Measurements from ENCODE around the gene DEPP1.

The DEPP1 gene

GRCh38 chr10:44949915-44950314 is 28.7 kb downstream of the DEPP1 start:
- no peaks in the 10 kb centered on the region for H3K27me3 Mint-ChIP-seq
- H3K4me3 Mint-ChIP-seq = no peak overlapping the region
- peaks cover 1% of the 10 kb centered on the region for H3K4me1 Mint-ChIP-seq (ENCODE audit: low read depth)
- H3K36me3 Mint-ChIP-seq (ENCODE audit: low read depth) = peaks cover 1% of the 10 kb centered on the region
- no peak overlapping the region for H3K27ac Mint-ChIP-seq
- no peak for DNase-seq
- H3K9me3 Mint-ChIP-seq = peaks cover 6% of the 10 kb centered on the region

GRCh38 chr10:44949127-44949802 is 29.3 kb downstream of the DEPP1 start:
- no peak for DNase-seq
- Mint-ChIP-seq H3K4me3 (no peak overlapping the region), H3K4me1 (ENCODE audit: low read depth) (peaks cover 1% of the 10 kb centered on the region), H3K9me3 (peaks cover 11% of the 10 kb centered on the region), H3K36me3 (ENCODE audit: low read depth) (peaks cover 1% of the 10 kb centered on the region), H3K27me3 (peaks cover 4% of the 10 kb centered on the region), H3K27ac (no peak overlapping the region)

GRCh38 chr10:44948642-44949041 is 30.0 kb downstream of the DEPP1 start:
- Mint-ChIP-seq H3K27ac (no peak overlapping the region), H3K4me1 (ENCODE audit: low read depth) (peaks cover 1% of the 10 kb centered on the region), H3K36me3 (ENCODE audit: low read depth) (peaks cover 1% of the 10 kb centered on the region), H3K27me3 (peaks cover 6% of the 10 kb centered on the region), H3K4me3 (no peak overlapping the region), H3K9me3 (peaks cover 14% of the 10 kb centered on the region)
- DNase-seq = no peak

GRCh38 chr10:44947371-44948152 is 31.0 kb downstream of the DEPP1 start:
- peaks cover 1% of the 10 kb centered on the region for H3K4me1 Mint-ChIP-seq (ENCODE audit: low read depth)
- H3K27ac Mint-ChIP-seq = no peak overlapping the region
- H3K36me3 Mint-ChIP-seq (ENCODE audit: low read depth) = peaks cover 1% of the 10 kb centered on the region
- peaks cover 12% of the 10 kb centered on the region for H3K27me3 Mint-ChIP-seq
- no peak for DNase-seq
- peaks cover 14% of the 10 kb centered on the region for H3K9me3 Mint-ChIP-seq
- no peak overlapping the region for H3K4me3 Mint-ChIP-seq

- Mint-ChIP-seq H3K9me3 (peaks cover 17% of the 10 kb centered on the region), H3K36me3 (ENCODE audit: low read depth) (peaks cover under 1% of the 10 kb centered on the region), H3K4me1 (ENCODE audit: low read depth) (peaks cover 1% of the 10 kb centered on the region), H3K27me3 (peaks cover 17% of the 10 kb centered on the region), H3K4me3 (no peak overlapping the region), H3K27ac (no peak overlapping the region)
- no peak for DNase-seq
Measured at GRCh38 chr10:44946205-44946604, 32.4 kb downstream of the DEPP1 start.

GRCh38 chr10:44944354-44944753 is 34.3 kb downstream of the DEPP1 start:
- no peaks in the 10 kb centered on the region for H3K36me3 Mint-ChIP-seq (ENCODE audit: low read depth)
- no peak overlapping the region for H3K4me3 Mint-ChIP-seq
- no peak for DNase-seq

GRCh38 chr10:44939691-44940401 is 38.8 kb downstream of the DEPP1 start:
- H3K4me1 Mint-ChIP-seq (ENCODE audit: low read depth) = peaks cover 2% of the 10 kb centered on the region
- no peaks in the 10 kb centered on the region for H3K36me3 Mint-ChIP-seq (ENCODE audit: low read depth)
- H3K9me3 Mint-ChIP-seq = peaks cover 21% of the 10 kb centered on the region
- H3K27me3 Mint-ChIP-seq = peaks cover 35% of the 10 kb centered on the region
- DNase-seq = no peak
- H3K4me3 Mint-ChIP-seq = no peak overlapping the region
- H3K27ac Mint-ChIP-seq = no peak overlapping the region

More at GRCh38 chr10:44944354-44944753, 34.3 kb downstream of the DEPP1 start:
- H3K9me3 Mint-ChIP-seq = peaks cover 20% of the 10 kb centered on the region
- peaks cover 1% of the 10 kb centered on the region for H3K4me1 Mint-ChIP-seq (ENCODE audit: low read depth)
- H3K27me3 Mint-ChIP-seq = peaks cover 28% of the 10 kb centered on the region
- no peak overlapping the region for H3K27ac Mint-ChIP-seq

GRCh38 chr10:44938956-44939355 is 39.7 kb downstream of the DEPP1 start:
- no peak overlapping the region for H3K4me3 Mint-ChIP-seq
- no peaks in the 10 kb centered on the region for H3K36me3 Mint-ChIP-seq (ENCODE audit: low read depth)
- peaks cover 2% of the 10 kb centered on the region for H3K4me1 Mint-ChIP-seq (ENCODE audit: low read depth)
- peaks cover 31% of the 10 kb centered on the region for H3K27me3 Mint-ChIP-seq
- no peak for DNase-seq
- peaks cover 13% of the 10 kb centered on the region for H3K9me3 Mint-ChIP-seq
- H3K27ac Mint-ChIP-seq = no peak overlapping the region

GRCh38 chr10:44937196-44938005 is 41.2 kb downstream of the DEPP1 start:
- H3K36me3 Mint-ChIP-seq (ENCODE audit: low read depth) = no peaks in the 10 kb centered on the region
- DNase-seq = no peak
- H3K4me3 Mint-ChIP-seq = no peak overlapping the region
- peaks cover 2% of the 10 kb centered on the region for H3K4me1 Mint-ChIP-seq (ENCODE audit: low read depth)
- H3K9me3 Mint-ChIP-seq = peaks cover 13% of the 10 kb centered on the region
- peaks cover 25% of the 10 kb centered on the region for H3K27me3 Mint-ChIP-seq
- no peak overlapping the region for H3K27ac Mint-ChIP-seq

- no peak overlapping the region for H3K27ac Mint-ChIP-seq
- peaks cover 23% of the 10 kb centered on the region for H3K27me3 Mint-ChIP-seq
- H3K4me3 Mint-ChIP-seq = no peak overlapping the region
- peaks cover 2% of the 10 kb centered on the region for H3K4me1 Mint-ChIP-seq (ENCODE audit: low read depth)
- H3K9me3 Mint-ChIP-seq = peaks cover 12% of the 10 kb centered on the region
- no peak for DNase-seq
- no peaks in the 10 kb centered on the region for H3K36me3 Mint-ChIP-seq (ENCODE audit: low read depth)
Measured at GRCh38 chr10:44936314-44936975, 42.2 kb downstream of the DEPP1 start.

GRCh38 chr10:44935966-44936295 is 42.7 kb downstream of the DEPP1 start:
- DNase-seq = no peak
- peaks cover 9% of the 10 kb centered on the region for H3K9me3 Mint-ChIP-seq
- no peaks in the 10 kb centered on the region for H3K36me3 Mint-ChIP-seq (ENCODE audit: low read depth)
- H3K4me1 Mint-ChIP-seq (ENCODE audit: low read depth) = peaks cover 2% of the 10 kb centered on the region
- no peak overlapping the region for H3K27ac Mint-ChIP-seq
- H3K4me3 Mint-ChIP-seq = no peak overlapping the region
- H3K27me3 Mint-ChIP-seq = peaks cover 18% of the 10 kb centered on the region

GRCh38 chr10:44935201-44935965 is 43.2 kb downstream of the DEPP1 start:
- H3K4me1 Mint-ChIP-seq (ENCODE audit: low read depth) = peaks cover 2% of the 10 kb centered on the region
- H3K27me3 Mint-ChIP-seq = peaks cover 14% of the 10 kb centered on the region
- H3K4me3 Mint-ChIP-seq = no peak overlapping the region
- H3K36me3 Mint-ChIP-seq (ENCODE audit: low read depth) = no peaks in the 10 kb centered on the region
- H3K9me3 Mint-ChIP-seq = peaks cover 9% of the 10 kb centered on the region
- H3K27ac Mint-ChIP-seq = no peak overlapping the region
- no peak for DNase-seq

- Mint-ChIP-seq H3K4me3 (no peak overlapping the region), H3K27ac (no peak overlapping the region), H3K9me3 (peaks cover 7% of the 10 kb centered on the region), H3K4me1 (ENCODE audit: low read depth) (peaks cover 2% of the 10 kb centered on the region), H3K27me3 (peaks cover 9% of the 10 kb centered on the region), H3K36me3 (ENCODE audit: low read depth) (no peaks in the 10 kb centered on the region)
- DNase-seq = no peak
Measured at GRCh38 chr10:44934416-44935200, 44.0 kb downstream of the DEPP1 start.

All from activated T-cell treated with anti-CD3 and anti-CD28 coated beads, Interleukin-2, amount 50 U/mL, for 24 hours (primary cell).